Measurements from ENCODE around the gene ZNF488.

The ZNF488 gene

DNA sequence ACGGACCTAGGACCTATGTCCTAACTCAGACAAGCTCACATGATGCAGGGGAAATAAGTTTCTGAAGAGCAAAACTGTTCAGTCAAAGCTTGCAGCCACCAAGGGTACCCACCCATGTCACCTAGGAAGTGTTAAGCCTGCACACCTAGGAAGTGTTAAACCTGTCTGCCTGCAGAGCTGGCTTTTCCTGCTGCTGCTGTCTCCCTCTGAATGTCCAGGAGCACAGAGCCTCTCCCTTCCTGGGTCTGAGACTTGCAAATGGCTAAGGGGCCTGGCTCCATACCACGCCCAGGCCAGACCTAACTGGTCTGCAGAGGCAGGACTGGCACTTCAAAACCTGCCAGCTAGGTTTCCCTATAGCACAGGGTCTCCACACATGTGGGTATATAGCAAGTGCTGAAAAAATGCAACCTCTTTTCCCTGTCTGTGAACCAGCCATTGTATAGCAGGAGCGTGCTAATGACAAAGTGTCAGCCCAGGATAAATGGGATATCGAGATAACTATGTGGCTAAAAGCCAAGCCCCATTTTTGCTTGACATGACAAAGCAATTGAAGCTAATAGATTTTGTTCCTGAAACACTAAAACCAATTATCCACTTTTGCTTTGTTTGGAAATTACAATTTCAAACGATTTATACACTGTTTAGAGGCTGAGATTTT is 60.3 kb downstream of the ZNF488 start:
- TF ChIP-seq, protein P1, sequence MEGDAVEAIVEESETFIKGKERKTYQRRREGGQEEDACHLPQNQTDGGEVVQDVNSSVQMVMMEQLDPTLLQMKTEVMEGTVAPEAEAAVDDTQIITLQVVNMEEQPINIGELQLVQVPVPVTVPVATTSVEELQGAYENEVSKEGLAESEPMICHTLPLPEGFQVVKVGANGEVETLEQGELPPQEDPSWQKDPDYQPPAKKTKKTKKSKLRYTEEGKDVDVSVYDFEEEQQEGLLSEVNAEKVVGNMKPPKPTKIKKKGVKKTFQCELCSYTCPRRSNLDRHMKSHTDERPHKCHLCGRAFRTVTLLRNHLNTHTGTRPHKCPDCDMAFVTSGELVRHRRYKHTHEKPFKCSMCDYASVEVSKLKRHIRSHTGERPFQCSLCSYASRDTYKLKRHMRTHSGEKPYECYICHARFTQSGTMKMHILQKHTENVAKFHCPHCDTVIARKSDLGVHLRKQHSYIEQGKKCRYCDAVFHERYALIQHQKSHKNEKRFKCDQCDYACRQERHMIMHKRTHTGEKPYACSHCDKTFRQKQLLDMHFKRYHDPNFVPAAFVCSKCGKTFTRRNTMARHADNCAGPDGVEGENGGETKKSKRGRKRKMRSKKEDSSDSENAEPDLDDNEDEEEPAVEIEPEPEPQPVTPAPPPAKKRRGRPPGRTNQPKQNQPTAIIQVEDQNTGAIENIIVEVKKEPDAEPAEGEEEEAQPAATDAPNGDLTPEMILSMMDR (IDR thresholded peaks at IDR 0.05; ENCODE audit: low read length, missing control alignments) = no peak
- H3K4me3 ChIP-seq (replicated peaks; ENCODE audit: low read depth, low read length) = no peak overlapping the region
- DNase-seq (ENCODE audit: low read depth) = no peak

DNA sequence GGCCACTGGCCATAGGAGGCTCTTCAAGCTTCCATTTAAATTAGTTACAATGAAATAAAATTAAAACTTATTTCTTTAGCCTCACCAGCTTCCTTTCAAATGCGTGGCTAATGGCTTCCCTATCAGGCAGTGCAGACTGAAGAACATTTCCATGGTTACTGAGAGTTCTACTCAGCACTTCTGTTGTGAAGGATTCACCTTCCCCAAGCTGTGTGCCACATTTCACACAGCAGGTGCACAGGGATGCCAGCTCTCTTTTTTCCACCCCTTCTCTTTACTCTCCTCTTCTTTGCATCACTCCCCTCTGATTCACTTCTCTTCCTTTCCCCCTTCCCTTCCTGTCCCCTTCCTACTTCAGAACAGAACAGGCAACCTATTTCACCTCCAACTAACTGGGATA is 61.0 kb downstream of the ZNF488 start:
- TF ChIP-seq, protein P1 (IDR thresholded peaks at IDR 0.05; ENCODE audit: low read length, missing control alignments) = no peak
- H3K4me3 ChIP-seq (replicated peaks; ENCODE audit: low read depth, low read length) = no peak overlapping the region
- no peak for DNase-seq (ENCODE audit: low read depth)

DNA sequence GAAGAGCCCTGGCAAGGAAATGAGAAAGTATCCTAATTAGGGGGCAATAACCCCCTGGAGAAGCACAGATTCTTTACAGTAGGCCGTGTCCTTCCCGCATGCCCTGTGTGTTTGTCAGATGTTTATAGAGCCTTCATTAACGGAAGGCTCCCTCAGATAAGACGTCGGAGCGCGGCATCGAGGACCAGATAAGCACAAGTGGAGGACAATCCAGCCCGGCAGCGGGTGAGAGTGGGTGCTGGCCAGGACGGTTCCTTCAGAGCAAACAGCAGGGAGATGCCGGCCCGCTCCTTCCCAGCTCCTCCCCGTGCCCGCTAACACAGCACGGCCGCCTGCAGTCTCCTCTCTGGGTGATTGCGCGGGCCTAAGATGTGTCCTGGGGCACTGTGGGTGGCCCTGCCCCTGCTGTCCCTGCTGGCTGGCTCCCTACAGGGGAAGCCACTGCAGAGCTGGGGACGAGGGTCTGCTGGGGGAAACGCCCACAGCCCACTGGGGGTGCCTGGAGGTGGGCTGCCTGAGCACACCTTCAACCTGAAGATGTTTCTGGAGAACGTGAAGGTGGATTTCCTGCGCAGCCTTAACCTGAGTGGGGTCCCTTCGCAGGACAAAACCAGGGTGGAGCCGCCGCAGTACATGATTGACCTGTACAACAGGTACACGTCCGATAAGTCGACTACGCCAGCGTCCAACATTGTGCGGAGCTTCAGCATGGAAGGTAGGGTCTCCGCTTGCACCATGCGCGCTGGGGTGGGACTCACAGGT is 61.6 kb downstream of the ZNF488 start, which contains the start of gene GDF2:
Gene GDF2 (plus strand): TSS at position 155 of the 762 bp plus-strand sequence. CDS start 215 bp downstream, at position 370.
- TF ChIP-seq, protein P1 (IDR thresholded peaks at IDR 0.05; ENCODE audit: low read length, missing control alignments) = no peak
- no peak for DNase-seq (ENCODE audit: low read depth)

DNA sequence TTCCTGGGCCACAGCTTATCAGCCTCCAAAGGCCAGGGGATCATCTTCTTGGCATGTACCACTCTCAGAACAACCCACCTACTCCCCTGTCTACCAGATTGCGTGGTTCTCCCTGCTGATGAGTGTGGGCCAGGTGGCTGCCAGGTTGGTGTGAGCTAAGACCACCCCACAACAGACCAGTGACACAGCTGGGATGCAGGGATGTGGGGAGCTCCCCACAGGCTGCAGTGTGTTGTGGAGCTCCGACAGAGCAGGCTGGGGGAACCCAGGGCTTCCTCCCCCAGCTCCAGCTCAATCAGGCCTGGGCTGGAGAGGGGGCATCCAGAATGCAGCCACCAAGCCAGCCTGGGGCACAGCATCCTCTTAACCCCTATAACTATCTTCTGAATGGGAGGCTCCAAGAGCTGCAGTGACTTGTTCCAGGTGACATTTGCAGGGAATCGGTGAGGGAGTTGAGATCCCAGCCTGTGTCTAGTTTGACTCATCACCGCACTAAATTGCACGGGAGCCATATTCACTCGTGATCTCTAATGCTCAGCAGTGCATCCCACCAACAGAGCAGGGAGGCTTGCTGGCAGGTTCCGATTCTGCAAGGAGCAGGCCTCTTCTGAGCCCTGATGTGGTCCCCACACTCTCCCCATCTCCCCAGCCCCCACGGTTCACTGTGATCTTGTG is 62.4 kb downstream of the ZNF488 start:
- DNase-seq (ENCODE audit: low read depth) = no peak
- no peak overlapping the region for H3K4me3 ChIP-seq (replicated peaks; ENCODE audit: low read depth, low read length)
- TF ChIP-seq, protein P1 (IDR thresholded peaks at IDR 0.05; ENCODE audit: low read length, missing control alignments) = no peak

More for the DNA sequence above, 61.6 kb downstream of the ZNF488 start, which contains the start of gene GDF2:
- H3K4me3 ChIP-seq (replicated peaks; ENCODE audit: low read depth, low read length) = no peak within 1 kb of the TSS

DNA sequence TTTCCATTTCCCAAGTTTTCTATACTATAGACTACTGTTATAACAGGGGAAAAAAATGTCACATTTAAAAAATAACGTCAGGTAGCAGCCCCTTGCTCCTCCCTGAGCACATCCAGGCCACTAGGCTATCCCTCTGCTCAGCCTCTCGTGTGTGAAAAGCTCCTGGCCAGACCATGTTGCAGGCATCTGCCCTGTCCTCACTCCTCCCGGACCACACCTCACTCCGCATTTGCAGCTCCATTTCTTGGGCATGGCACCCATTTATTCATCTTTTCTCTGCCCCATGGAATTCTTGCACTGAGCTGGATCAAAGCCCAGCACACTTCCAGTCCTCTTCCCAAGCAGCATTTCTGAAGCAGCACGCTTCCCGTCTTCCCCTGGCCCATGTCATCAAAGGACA is 63.3 kb downstream of the ZNF488 start:
- DNase-seq (ENCODE audit: low read depth) = no peak
- no peak overlapping the region for H3K4me3 ChIP-seq (replicated peaks; ENCODE audit: low read depth, low read length)
- TF ChIP-seq, protein P1 (IDR thresholded peaks at IDR 0.05; ENCODE audit: low read length, missing control alignments) = no peak

DNA sequence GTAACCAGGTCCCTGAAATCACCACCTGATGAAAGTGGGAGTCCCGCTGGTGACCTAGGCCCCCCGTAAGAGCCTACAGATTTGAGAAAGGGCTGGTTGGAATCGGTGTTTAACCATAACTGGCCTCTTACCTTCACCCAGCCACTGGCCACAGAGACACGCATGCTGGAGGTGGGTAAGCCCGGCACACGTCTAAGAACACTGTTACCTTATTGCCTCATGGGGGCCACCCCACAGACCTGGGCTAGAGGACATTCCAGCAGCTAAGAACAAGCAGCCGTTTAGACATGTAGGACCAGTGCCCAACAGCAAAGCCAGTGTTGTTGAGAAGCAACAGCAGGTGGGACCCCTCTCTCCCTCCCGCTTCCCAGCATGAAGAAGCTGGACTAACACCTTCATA is 64.3 kb downstream of the ZNF488 start:
- no peak for DNase-seq (ENCODE audit: low read depth)
- TF ChIP-seq, protein P1 (IDR thresholded peaks at IDR 0.05; ENCODE audit: low read length, missing control alignments) = no peak
- no peak overlapping the region for H3K4me3 ChIP-seq (replicated peaks; ENCODE audit: low read depth, low read length)
